Keratinocyte (primary cell): ENCODE data around the gene SCT. TPM values are rescaled to one million over a fixed set of nuclear protein-coding genes. Genes with fewer than 3 reads are reported as not detected.

ENCODE experiments used
- DNase-seq: peaks from one replicate; pipeline ENCODE4 v3.0.0-alpha.2; 2011; ENCODE audit warnings: low read depth, missing footprints, low spot score
- FAIRE-seq: peaks from 2 replicates; lab custom pipeline; 2011; peaks lifted over from hg19 to GRCh38; lab: Jason Lieb, UNC
- H2AFZ ChIP-seq: 2 replicates; pipeline ENCODE4 v1.6.0; 2012; ENCODE audit warnings: low read length, control low read depth, inconsistent platforms; ENCODE audit not compliant: control insufficient read depth
- H3K27ac ChIP-seq: 2 replicates; pipeline ENCODE4 v1.5.1; 2011; ENCODE audit warnings: low read length; ENCODE audit not compliant: control insufficient read depth, insufficient read depth
- H3K27me3 ChIP-seq: 3 replicates; pipeline ENCODE4 v1.6.0; 2011; ENCODE audit warnings: low read length; ENCODE audit not compliant: control insufficient read depth, insufficient read depth; ENCODE audit errors: extremely low read depth
- H3K36me3 ChIP-seq, 2 experiments: 2 replicates in 1 of 2; 3 replicates in 1 of 2; pipeline ENCODE4 v1.5.1; 2011; ENCODE audit warnings: low read length in 2 of 2, mild to moderate bottlenecking in 1 of 2; ENCODE audit not compliant: control insufficient read depth in 2 of 2, insufficient read depth in 2 of 2; ENCODE audit errors: extremely low read depth in 1 of 2
- H3K4me1 ChIP-seq: 3 replicates; pipeline ENCODE4 v1.5.1; 2011; ENCODE audit warnings: low read length; ENCODE audit not compliant: control insufficient read depth, insufficient read depth; ENCODE audit errors: extremely low read depth
- H3K4me2 ChIP-seq: 3 replicates; pipeline ENCODE4 v1.6.0; 2011; ENCODE audit warnings: low read depth, low read length; ENCODE audit not compliant: control insufficient read depth, insufficient read depth; ENCODE audit errors: extremely low read depth
- H3K4me3 ChIP-seq, 3 experiments: fragments of 200-600 bp in 1 of 3; sonication (generic) in 1 of 3; 2 replicates in 2 of 3; 3 replicates in 1 of 3; pipeline ENCODE4 v1.5.1; 2011 to 2016; ENCODE audit warnings: low read length in 3 of 3, mild to moderate bottlenecking in 3 of 3, control low read depth in 2 of 3, inconsistent platforms in 1 of 3, low read depth in 1 of 3, mixed read lengths in 1 of 3, mixed run types in 1 of 3, moderate library complexity in 1 of 3; ENCODE audit not compliant: control insufficient read depth in 2 of 3, insufficient read depth in 2 of 3; ENCODE audit errors: extremely low read depth in 1 of 3
- H3K79me2 ChIP-seq: 2 replicates; pipeline ENCODE4 v1.6.0; 2012; ENCODE audit warnings: low read length; ENCODE audit not compliant: control insufficient read depth, insufficient read depth
- H3K9ac ChIP-seq: 3 replicates; pipeline ENCODE4 v1.6.0; 2011; ENCODE audit warnings: low read length; ENCODE audit not compliant: control insufficient read depth, insufficient read depth; ENCODE audit errors: extremely low read depth
- H3K9me1 ChIP-seq: 3 replicates; pipeline ENCODE4 v1.6.0; 2011; ENCODE audit warnings: low read length; ENCODE audit not compliant: control insufficient read depth, insufficient read depth; ENCODE audit errors: extremely low read depth
- H3K9me3 ChIP-seq: 2 replicates; pipeline ENCODE4 v1.5.1; 2012; ENCODE audit warnings: low read depth, low read length; ENCODE audit not compliant: control insufficient read depth
- H4K20me1 ChIP-seq: 3 replicates; pipeline ENCODE4 v1.6.0; 2011; ENCODE audit warnings: low read length; ENCODE audit not compliant: control insufficient read depth, insufficient read depth; ENCODE audit errors: extremely low read depth
- EZH2 ChIP-seq: IDR thresholded peaks from one replicate; pipeline ENCODE4 v1.6.1; 2012; ENCODE audit warnings: inconsistent platforms, mild to moderate bottlenecking, low read length, moderate library complexity
- dilution Hi-C: fragments of 300-500 bp; cut with MboI; formaldehyde crosslinking; loops from one replicate; pipeline ENCODE4 v1.7.0; 2020; ENCODE audit warnings: low sequenced_read_pairs; ENCODE audit not compliant: extremely low pct_ligation_motif_present
- polyA plus RNA-seq, 5 experiments: library from polyadenylated mRNA; depleted of rRNA in 3 of 5; stranded (reverse) in 3 of 5; stranded (forward) in 1 of 5; unstranded in 1 of 5; fragments of >200 nt; gene quantifications; 1 replicate in 1 of 5; 2 replicates in 3 of 5; 3 replicates in 1 of 5; pipeline versions ENCODE4 v1.2.1 to v1.2.3, GENCODE V29; 2011 to 2012; ENCODE audit warnings: missing spikeins in 2 of 5, low read depth in 1 of 5, low replicate concordance in 1 of 5
- TF ChIP-seq, protein P1 (sequence below), 3 experiments: IDR thresholded peaks in 1 of 3; conservative IDR thresholded peaks in 1 of 3; optimal IDR thresholded peaks in 1 of 3; 2 replicates in 2 of 3; 3 replicates in 1 of 3; pipeline versions ENCODE3 to v1.5.1; 2011; ENCODE audit warnings: low read length in 3 of 3, mild to moderate bottlenecking in 3 of 3, moderate library complexity in 2 of 3, control low read depth in 1 of 3, inconsistent platforms in 1 of 3; ENCODE audit not compliant: insufficient read depth in 2 of 3; ENCODE audit errors: extremely low read depth in 1 of 3

SCT gene
- polyA plus RNA-seq, 1 donor (not counting 4 experiments of a cell fraction or from before 2014, with no cell fraction given), result not detected

- Histone ChIP-seq H3K27ac (no peak overlapping the region), H3K4me1 (peaks cover 14% of the 10 kb centered on the region), H3K9me3 (no peaks in the 10 kb centered on the region), H2AFZ (no peak overlapping the region), H4K20me1 (peaks cover 2% of the 10 kb centered on the region), H3K4me3 (no peak overlapping the region), H3K27me3 (no peaks in the 10 kb centered on the region), H3K4me2 (no peak overlapping the region), H3K9ac (no peak overlapping the region), H3K36me3 (peaks cover 2 to 3% of the 10 kb centered on the region in 2 experiments), H3K79me2 (peaks cover 2% of the 10 kb centered on the region), H3K9me1 (no peaks in the 10 kb centered on the region)
- TF ChIP-seq EZH2, result no peak
- TF ChIP-seq, protein P1, sequence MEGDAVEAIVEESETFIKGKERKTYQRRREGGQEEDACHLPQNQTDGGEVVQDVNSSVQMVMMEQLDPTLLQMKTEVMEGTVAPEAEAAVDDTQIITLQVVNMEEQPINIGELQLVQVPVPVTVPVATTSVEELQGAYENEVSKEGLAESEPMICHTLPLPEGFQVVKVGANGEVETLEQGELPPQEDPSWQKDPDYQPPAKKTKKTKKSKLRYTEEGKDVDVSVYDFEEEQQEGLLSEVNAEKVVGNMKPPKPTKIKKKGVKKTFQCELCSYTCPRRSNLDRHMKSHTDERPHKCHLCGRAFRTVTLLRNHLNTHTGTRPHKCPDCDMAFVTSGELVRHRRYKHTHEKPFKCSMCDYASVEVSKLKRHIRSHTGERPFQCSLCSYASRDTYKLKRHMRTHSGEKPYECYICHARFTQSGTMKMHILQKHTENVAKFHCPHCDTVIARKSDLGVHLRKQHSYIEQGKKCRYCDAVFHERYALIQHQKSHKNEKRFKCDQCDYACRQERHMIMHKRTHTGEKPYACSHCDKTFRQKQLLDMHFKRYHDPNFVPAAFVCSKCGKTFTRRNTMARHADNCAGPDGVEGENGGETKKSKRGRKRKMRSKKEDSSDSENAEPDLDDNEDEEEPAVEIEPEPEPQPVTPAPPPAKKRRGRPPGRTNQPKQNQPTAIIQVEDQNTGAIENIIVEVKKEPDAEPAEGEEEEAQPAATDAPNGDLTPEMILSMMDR (optimal IDR thresholded peaks at IDR 0.05 in 1 of 3, IDR thresholded peaks at IDR 0.05 in 1 of 3, conservative IDR thresholded peaks at IDR 0.05 in 1 of 3; ENCODE audit: extremely low read depth in 1 of 3, insufficient read depth in 2 of 3, low read length in 3 of 3), result no peak
- dilution Hi-C loops, result no loop called here
- DNase-seq, result no peak
- FAIRE-seq, result no peak
Observed at GRCh38 chr11:617912-618682, 8.9 kb downstream of the SCT start.

GRCh38 chr11:617199-617911, 9.6 kb downstream of the SCT start:
- DNase-seq (no peak), FAIRE-seq (no peak)
- Histone ChIP-seq H3K36me3 (peaks cover 7 to 10% of the 10 kb centered on the region in 2 experiments), H3K4me2 (no peak overlapping the region), H3K9ac (no peak overlapping the region), H3K79me2 (peaks cover 2% of the 10 kb centered on the region), H2AFZ (no peak overlapping the region), H3K4me3 (no peak overlapping the region), H3K4me1 (peaks cover 20% of the 10 kb centered on the region), H3K9me3 (no peaks in the 10 kb centered on the region), H4K20me1 (peaks cover 9% of the 10 kb centered on the region), H3K27me3 (no peaks in the 10 kb centered on the region), H3K9me1 (no peaks in the 10 kb centered on the region), H3K27ac (no peak overlapping the region)
- dilution Hi-C loops, result no loop called here
- TF ChIP-seq EZH2, result no peak
- TF ChIP-seq, protein P1 (optimal IDR thresholded peaks at IDR 0.05 in 1 of 3, IDR thresholded peaks at IDR 0.05 in 1 of 3, conservative IDR thresholded peaks at IDR 0.05 in 1 of 3; ENCODE audit: extremely low read depth in 1 of 3, insufficient read depth in 2 of 3, low read length in 3 of 3), result no peak
